Peyer's patch (tissue), 4 donors: Measurements from ENCODE around the gene CNTNAP2. TPM values are rescaled to one million over a fixed set of nuclear protein-coding genes. Genes with fewer than 3 reads are reported as not detected.

ENCODE experiments used
- DNase-seq, 3 donors: peaks; one replicate each; pipeline ENCODE4 v3.0.0-alpha.2; 2017 to 2019
- H3K27ac ChIP-seq, 4 donors: fragments of 200-600 bp; sonication (generic); one replicate each; pipeline ENCODE4 v1.5.1; 2016 to 2019
- H3K27me3 ChIP-seq, 2 donors: fragments of 200-600 bp; sonication (generic); one replicate each; pipeline ENCODE4 v1.5.1; 2019
- H3K36me3 ChIP-seq, 3 donors: fragments of 200-600 bp; sonication (generic); one replicate each; pipeline ENCODE4 v1.5.1; 2016 to 2019
- H3K4me1 ChIP-seq, 4 donors: fragments of 200-600 bp; sonication (generic); one replicate each; pipeline ENCODE4 v1.5.1; 2016 to 2019
- H3K4me3 ChIP-seq, 4 donors: fragments of 200-600 bp; sonication (generic); 1 replicate in 3 of 4; 2 replicates in 1 of 4; pipeline ENCODE4 v1.5.1; 2016 to 2019; ENCODE audit warnings: mild to moderate bottlenecking in 1 of 4
- H3K9me3 ChIP-seq, 4 donors: fragments of 200-600 bp; sonication (generic); one replicate each; pipeline ENCODE4 v1.5.1; 2016 to 2019; ENCODE audit warnings: mild to moderate bottlenecking in 1 of 4
- CTCF ChIP-seq, 6 experiments: fragments of 450-650 bp in 4 of 6; fragments of 200-600 bp in 2 of 6; sonication (generic) in 1 of 6; IDR thresholded peaks; one replicate each; pipeline ENCODE4 v1.5.1; 2017 to 2019; ENCODE audit warnings: antibody characterized with exemption in 6 of 6, mild to moderate bottlenecking in 3 of 6, moderate library complexity in 1 of 6
- POLR2A ChIP-seq, 2 donors: fragments of 450-650 bp; IDR thresholded peaks; one replicate each; pipeline ENCODE4 v1.5.1; 2017; ENCODE audit warnings: antibody characterized with exemption in 2 of 2, mild to moderate bottlenecking in 2 of 2, moderate library complexity in 2 of 2
- total RNA-seq, 4 donors: library from RNA; depleted of rRNA; stranded (reverse); fragments of >200 nt; gene quantifications; one replicate each; pipeline ENCODE4 v1.1.0, GENCODE V29; 2016

The CNTNAP2 gene
- total RNA-seq, 4 donors from 2014 or later = 1.5 to 4.9 (median 3.6) TPM

- no peak overlapping the region for H3K4me3 ChIP-seq
- H3K27me3 ChIP-seq = no peaks in the 10 kb centered on the region
- no peak for TF ChIP-seq CTCF (IDR thresholded peaks at IDR 0.05)
- H3K4me1 ChIP-seq = no peaks in the 10 kb centered on the region
- H3K9me3 ChIP-seq = no peaks in the 10 kb centered on the region
- H3K27ac ChIP-seq = no peak overlapping the region
- no peak for DNase-seq
- no peaks in the 10 kb centered on the region for H3K36me3 ChIP-seq
Measured at GRCh38 chr7:148129023-148129422, 2012.4 kb downstream of the CNTNAP2 start.

GRCh38 chr7:148135116-148135515 is 2018.5 kb downstream of the CNTNAP2 start:
- Histone ChIP-seq H3K27ac (no peak overlapping the region), H3K4me3 (no peak overlapping the region), H3K4me1 (no peaks in the 10 kb centered on the region), H3K9me3 (no peaks in the 10 kb centered on the region), H3K36me3 (no peaks in the 10 kb centered on the region), H3K27me3 (no peaks in the 10 kb centered on the region)
- no peak for DNase-seq
- no peak for TF ChIP-seq CTCF (IDR thresholded peaks at IDR 0.05)
- TF ChIP-seq POLR2A (IDR thresholded peaks at IDR 0.05) = no peak

GRCh38 chr7:148135997-148136396 is 2019.4 kb downstream of the CNTNAP2 start:
- DNase-seq = no peak
- Histone ChIP-seq H3K4me1 (no peaks in the 10 kb centered on the region), H3K27ac (no peak overlapping the region), H3K9me3 (no peaks in the 10 kb centered on the region), H3K4me3 (no peak overlapping the region), H3K36me3 (no peaks in the 10 kb centered on the region), H3K27me3 (no peaks in the 10 kb centered on the region)
- TF ChIP-seq POLR2A (IDR thresholded peaks at IDR 0.05) (no peak), CTCF (IDR thresholded peaks at IDR 0.05) (no peak)

GRCh38 chr7:148142660-148143248 is 2026.2 kb downstream of the CNTNAP2 start:
- Histone ChIP-seq H3K4me3 (no peak overlapping the region), H3K4me1 (no peaks in the 10 kb centered on the region), H3K27me3 (no peaks in the 10 kb centered on the region), H3K27ac (no peak overlapping the region), H3K9me3 (no peaks in the 10 kb centered on the region), H3K36me3 (no peaks in the 10 kb centered on the region)
- DNase-seq = no peak
- no peak for TF ChIP-seq POLR2A (IDR thresholded peaks at IDR 0.05)
- peak in 4 of 6 experiments; percentile 16 to 37 (median 27) for TF ChIP-seq CTCF (IDR thresholded peaks at IDR 0.05)

GRCh38 chr7:148144827-148145226 is 2028.2 kb downstream of the CNTNAP2 start:
- TF ChIP-seq CTCF (IDR thresholded peaks at IDR 0.05) = no peak
- no peak for TF ChIP-seq POLR2A (IDR thresholded peaks at IDR 0.05)
- Histone ChIP-seq H3K4me3 (no peak overlapping the region), H3K4me1 (no peaks in the 10 kb centered on the region)

GRCh38 chr7:148146346-148146745 is 2029.7 kb downstream of the CNTNAP2 start:
- TF ChIP-seq CTCF (IDR thresholded peaks at IDR 0.05) (no peak), POLR2A (IDR thresholded peaks at IDR 0.05) (no peak)
- DNase-seq = no peak
- no peak overlapping the region for H3K4me3 ChIP-seq

More at GRCh38 chr7:148144827-148145226, 2028.2 kb downstream of the CNTNAP2 start:
- H3K36me3 ChIP-seq = no peaks in the 10 kb centered on the region
- H3K9me3 ChIP-seq = no peaks in the 10 kb centered on the region
- no peak overlapping the region for H3K27ac ChIP-seq
- no peak for DNase-seq
- H3K27me3 ChIP-seq = no peaks in the 10 kb centered on the region

More at GRCh38 chr7:148146346-148146745, 2029.7 kb downstream of the CNTNAP2 start:
- H3K4me1 ChIP-seq = no peaks in the 10 kb centered on the region
- H3K36me3 ChIP-seq = no peaks in the 10 kb centered on the region
- no peak overlapping the region for H3K27ac ChIP-seq
- H3K27me3 ChIP-seq = no peaks in the 10 kb centered on the region
- H3K9me3 ChIP-seq = no peaks in the 10 kb centered on the region
